ENCODE data around the gene NT5C3A.

DNA sequence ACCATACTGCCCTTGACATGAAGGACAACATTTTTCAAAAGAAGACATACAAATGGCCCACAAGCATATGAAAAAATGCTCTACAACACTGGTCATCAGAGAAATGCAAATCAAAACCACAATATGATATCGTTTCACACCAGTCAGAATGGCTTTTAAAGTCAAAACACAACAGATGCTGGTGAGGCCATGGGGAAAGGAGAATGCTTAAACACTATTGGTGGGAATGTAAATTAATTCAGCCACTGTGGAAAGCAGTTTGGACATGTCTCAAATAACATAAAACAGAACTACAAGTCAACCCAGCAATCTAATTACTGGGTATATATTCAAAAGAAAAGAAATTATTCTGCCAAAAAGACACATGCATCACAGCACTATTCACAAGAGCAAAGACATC is 4.2 kb upstream of the NT5C3A start:
- TF ChIP-seq EZH2phosphoT487 (IDR thresholded peaks at IDR 0.05; ENCODE audit: insufficient read depth, low read depth) (no peak), EZH2 (IDR thresholded peaks at IDR 0.05; ENCODE audit: insufficient read depth, poor library complexity, severe bottlenecking) (no peak)
